ENCODE results near the gene SPINT1.
"Not testable (repeated sequence)": the region's sequence is repeated elsewhere in the genome, so short reads cannot be mapped to it uniquely, and the experiment has no call there.

The SPINT1 gene

GRCh38 chr15:40859206-40859851 is 15.5 kb downstream of the SPINT1 start:
- DNase-seq (ENCODE audit: low read depth in 2 of 2), result peak; percentile 57 to 72

GRCh38 chr15:40861147-40861546 is 17.3 kb downstream of the SPINT1 start:
- DNase-seq (ENCODE audit: low read depth in 2 of 2), result not testable (repeated sequence)

DNA sequence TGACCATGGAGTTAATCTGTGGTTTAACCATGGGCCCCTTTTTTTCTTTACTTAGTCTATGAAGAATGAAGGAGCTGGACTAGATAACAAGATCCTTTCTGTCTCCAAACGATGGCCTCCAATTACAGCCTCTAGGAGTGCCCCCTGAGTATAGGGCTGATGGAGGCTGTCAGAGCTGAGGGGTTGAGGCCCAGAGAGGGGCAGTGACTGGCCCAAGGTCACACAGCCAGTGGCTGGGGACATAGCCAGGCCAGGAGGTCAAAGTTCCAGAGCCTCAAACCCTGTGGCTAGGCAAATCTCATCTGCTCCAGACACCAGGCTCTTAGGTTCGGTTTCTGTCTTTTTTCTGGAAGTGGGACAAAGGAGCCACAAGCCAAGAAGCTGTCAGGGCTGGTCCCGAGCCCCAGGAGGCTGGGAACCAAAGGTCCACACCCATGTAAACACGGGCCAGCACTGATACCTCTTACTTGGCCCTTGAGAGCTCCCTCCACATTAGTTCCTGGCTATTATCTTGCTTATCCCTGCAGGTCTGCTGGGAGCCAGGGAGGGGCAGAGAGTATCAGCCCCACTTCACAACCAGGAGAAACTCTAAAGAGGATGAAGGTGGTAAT is 19.9 kb downstream of the SPINT1 start:
- DNase-seq (ENCODE audit: low read depth in 2 of 2), result no peak

DNA sequence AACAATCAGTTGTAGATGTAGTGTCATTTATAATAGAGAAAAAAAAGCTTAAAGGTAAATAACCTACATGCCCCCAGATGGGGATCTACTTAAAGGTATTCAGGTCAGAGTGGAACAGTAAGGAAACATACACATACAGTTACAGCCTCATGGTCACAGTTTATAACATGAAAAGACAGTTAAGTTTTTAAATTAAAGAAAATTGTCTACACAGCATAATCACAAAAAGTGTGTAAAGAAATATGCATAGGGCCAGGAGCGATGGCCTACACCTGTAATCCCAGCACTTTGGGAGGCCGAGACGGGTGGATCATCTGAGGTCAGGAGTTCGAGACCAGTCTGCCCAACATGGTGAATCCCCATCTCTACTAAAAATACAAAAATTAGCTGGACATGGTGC is 23.4 kb downstream of the SPINT1 start:
- no peak for DNase-seq (ENCODE audit: low read depth in 2 of 2)

DNA sequence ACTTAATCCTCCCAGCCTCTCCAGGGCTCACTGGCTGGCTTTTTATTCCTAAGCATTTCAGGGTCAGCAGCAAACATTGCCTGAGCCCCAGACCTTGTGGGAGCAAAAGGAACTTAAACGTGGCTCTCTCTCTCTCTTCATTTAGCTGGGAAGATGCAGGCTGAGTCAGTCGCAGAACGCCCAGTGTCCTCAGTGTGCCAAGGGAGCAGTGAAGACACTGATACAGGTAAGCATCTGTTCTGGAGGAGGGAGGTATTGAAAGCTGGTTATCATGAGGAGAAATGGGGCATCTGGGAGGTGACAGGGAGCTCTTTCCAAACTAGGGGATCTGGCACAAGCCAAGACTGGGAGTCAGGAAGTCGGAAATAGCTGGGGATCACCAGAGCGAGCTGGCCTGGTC is 25.8 kb downstream of the SPINT1 start:
- DNase-seq (ENCODE audit: low read depth in 2 of 2), result no peak

GRCh38 chr15:40870716-40871115 is 26.9 kb downstream of the SPINT1 start:
- no peak for DNase-seq (ENCODE audit: low read depth in 2 of 2)

DNA sequence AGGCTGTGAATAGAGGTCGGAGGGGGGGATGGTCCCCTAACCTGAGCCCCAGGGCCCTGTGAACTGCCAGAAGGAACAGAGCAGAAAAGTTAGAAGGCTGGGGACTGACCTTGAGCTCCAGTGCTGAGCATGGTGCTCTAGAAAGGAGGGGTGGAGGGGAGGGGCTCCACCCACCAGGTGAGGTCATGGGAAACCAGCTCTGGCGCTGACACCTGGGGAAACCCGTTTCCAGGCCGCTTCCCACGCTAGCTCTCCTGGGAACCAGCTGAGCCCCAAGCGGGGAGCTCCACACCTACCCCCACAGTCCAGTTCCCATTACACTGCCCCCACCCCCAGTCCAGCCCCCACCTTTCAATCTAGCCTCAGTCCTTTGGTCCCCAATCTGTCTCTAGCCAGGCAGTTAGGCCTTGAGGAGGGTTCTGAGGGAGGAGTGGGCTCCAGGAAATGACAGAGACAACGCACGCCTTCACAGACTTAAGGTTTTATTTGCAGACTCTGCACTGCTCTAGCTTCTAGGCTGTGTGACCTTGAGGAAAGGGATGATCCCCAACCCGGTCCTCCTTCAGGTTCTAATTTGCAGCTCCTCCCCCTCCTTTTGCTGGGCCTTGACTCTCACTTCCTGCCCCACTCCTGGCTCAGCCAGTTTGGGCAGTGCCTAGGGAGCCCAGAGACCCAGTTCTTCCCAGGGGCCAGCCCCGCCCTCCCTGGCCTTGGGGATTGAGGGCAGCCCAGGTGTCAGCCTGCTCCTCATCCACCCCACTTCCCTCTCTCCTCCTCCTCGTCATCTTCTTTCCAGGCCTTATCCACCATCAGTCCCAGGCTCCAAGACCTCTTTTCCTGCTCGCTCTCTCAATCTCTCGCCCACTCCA is 28.1 kb downstream of the SPINT1 start:
- DNase-seq (ENCODE audit: low read depth in 2 of 2), result no peak

GRCh38 chr15:40872791-40873693 is 29.2 kb downstream of the SPINT1 start:
- no peak for DNase-seq (ENCODE audit: low read depth in 2 of 2)

DNA sequence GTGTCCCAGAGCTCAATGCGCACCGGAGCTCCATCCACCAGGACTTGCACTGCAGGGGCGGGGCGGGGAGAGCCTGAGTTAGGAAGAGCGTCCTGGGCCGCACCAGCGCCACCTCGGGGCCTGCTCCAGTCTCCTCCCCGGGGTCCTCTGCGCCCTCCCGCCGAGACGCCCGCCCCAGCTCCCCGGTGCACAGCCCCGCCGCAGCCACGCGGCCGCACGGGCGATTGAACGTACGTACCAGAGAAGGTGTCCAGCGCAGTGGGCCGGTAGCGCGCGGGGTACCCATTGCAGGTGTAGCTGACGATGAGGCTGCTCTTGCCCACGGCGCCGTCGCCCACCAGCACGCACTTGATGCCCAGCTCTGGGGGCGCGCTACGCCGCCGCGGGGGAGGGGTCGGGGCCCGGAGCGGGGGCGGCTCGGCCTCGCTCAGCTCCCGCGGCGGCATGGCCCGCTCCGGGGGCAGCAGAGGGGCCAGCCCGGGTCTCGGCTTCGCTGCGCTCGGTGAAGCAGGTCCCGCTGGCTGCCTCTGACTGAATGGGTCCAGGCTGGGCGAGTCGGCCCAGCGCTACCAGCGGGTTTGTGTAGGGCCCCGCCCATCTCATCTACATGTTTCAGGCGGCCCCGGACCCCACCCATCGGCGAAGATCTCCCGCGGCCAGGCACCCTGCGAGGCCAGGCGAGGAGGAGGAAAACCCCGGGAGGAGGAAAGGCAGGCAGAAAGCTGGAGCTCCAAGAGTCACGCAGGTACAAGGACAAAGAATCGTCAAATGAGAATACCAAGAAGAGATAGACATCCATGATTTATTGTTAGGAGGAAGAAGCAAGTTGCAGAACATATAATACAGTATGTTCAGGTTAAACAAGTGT is 30.1 kb downstream of the SPINT1 start, which contains the start of gene RHOV:
TSS of gene RHOV (minus strand) at position 541 of the 868 bp plus-strand sequence. CDS start at position 446, 95 bp downstream.
- peak in 1 of 2 donors; percentile 21 for DNase-seq (ENCODE audit: low read depth in 2 of 2)

DNA sequence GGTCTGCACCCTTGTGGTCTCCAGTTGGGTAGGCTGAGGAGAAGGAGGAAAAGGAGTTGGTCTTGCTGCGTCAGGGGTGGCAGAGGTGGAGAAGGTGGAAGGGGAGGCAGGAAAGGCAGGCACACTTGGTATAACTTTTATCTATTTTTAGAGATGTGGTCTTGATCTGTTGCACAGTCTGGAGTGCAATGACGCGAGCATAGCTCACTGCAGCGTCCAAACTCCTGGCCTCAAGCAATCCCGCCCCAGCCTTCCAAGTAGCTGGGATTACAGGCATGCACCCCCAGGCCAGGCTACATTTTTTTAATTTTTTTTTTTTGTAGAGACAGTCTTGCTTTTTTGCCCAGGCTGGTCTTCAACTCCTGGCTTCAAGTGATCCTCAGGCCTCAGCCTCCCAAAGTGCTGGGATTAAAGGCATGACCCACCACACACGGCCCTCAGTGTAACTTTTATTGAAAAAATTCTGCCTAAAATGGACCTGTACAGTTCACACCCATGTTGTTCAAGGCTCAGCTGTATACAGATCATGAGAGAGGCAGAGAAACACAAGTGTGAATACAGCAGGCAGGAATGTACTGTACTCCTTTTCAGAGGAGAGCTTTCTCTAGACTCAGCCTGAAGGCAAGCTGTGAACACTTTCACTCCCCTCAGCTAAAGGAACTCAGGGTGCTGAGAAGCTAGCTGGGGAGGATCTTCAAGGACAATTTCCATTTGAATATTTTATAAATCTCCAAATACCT is 32.3 kb downstream of the SPINT1 start:
- no peak for DNase-seq (ENCODE audit: low read depth in 2 of 2)

- DNase-seq (ENCODE audit: low read depth in 2 of 2), result no peak
These were observed 33.8 kb downstream of the SPINT1 start for GRCh38 chr15:40877694-40878093.

DNA sequence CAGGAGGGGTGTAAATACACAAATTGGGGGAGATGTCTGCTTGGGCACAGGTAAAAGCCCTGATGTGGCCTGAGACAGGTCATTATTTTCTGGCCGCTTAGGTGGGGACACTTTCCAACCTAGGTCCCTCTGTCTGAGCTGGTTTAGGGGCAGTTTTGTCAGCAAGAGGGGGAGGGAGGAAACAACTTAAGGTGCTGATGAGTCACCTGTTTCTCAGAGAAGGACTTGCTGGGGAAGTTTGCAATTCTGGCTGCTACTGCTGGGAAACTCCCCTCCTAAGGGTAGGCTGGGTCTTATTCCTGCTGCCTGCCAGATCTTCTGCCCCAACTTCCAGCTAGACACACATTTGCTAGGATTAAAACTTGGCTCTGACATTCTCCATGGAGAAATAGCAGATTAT is 34.9 kb downstream of the SPINT1 start:
- no peak for DNase-seq (ENCODE audit: low read depth in 2 of 2)

- DNase-seq (ENCODE audit: low read depth in 2 of 2), result no peak
These were observed 35.8 kb downstream of the SPINT1 start for GRCh38 chr15:40879609-40880008.

DNA sequence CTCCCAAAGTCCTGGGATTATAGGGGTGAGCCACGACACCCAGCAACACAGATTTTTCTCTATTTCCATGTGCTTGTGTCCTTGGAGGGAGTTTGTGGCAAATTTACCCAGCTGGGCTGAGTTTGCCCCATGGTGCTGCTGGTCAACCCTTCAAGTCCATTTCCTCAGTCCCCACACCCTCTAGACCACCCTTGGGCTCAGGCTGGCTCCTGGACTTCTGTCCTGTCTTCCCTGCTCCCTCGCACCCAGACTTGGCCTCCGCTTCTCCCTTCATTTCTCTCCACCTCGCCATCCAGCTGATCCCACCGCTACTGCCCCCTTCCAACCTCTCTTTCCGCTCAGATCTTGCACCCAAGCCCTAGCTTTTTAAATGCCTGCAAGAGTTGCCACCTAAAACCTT is 37.5 kb downstream of the SPINT1 start:
- DNase-seq (ENCODE audit: low read depth in 2 of 2), result no peak

DNA sequence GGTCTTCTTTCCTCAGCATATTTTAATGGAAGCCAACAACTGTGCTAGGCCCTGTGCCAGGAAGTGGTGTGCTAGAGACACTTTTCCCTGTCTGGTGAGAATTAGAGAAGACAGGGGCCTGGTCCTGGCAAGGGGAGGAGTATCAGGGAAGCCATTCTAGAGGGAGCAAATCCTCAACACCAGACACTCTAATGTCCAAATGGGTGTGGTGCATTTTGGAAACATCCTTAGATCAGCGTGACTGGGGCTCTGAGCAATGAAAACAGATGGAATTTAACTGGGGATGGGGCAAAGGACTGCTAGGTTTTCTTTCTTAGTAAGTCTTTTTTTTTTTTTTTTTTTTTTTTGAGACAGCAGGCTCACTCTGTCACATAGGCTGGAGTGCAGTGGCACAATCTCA is 42.7 kb downstream of the SPINT1 start:
- no peak for DNase-seq (ENCODE audit: low read depth in 2 of 2)

GRCh38 chr15:40889112-40889511 is 45.3 kb downstream of the SPINT1 start:
- DNase-seq (ENCODE audit: low read depth in 2 of 2), result no peak

DNA sequence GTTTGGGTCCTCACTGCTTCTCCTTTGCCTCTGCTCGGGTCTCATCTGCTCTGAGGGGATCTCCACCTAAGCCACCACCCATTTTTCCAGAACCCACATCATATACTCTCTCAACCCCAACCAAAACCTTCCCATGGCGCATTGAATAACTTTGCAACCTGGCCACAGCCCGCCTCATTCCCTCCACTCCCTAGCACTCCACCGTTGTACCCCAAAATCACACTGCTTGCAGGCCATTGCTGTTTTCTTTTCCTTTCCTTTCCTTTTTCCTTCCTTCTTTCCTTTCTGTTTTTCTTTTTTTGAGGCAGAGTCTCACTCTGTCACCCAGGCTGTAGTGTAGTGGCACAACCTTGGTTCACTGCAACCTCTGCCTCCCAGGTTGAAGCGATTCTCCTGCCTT is 47.3 kb downstream of the SPINT1 start:
- DNase-seq (ENCODE audit: low read depth in 2 of 2), result no peak

DNA sequence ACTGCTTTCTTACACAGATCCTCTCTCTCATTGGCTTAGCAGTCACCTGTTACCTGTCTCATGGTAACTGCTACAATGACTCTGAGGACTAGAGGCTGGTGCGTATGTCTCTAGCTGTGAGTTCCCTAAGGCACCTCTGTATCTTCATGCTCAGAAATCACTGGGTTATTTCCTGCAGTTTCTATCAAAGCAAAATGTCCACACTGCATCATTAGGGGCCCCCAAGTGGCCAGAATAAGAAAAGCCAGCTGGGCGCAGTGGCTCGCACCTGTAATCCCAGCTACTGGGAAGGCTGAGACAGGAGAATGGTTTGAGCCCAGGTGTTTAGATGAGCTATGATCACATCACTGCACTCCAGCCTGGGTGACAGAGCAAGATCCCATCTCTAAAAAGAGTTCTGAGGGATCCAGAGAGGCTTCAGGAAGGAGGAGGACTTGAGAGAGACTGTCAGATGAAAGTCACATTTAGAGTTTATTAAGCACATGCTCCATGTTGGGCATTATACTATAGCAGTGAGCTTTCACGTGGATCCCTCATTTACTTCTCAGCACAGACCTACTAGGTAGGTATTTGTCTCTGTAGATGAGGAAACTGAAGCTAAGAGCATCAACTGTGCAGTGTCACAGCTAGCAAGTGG is 48.1 kb downstream of the SPINT1 start:
- DNase-seq (ENCODE audit: low read depth in 2 of 2), result no peak

GRCh38 chr15:40892447-40893012 is 48.7 kb downstream of the SPINT1 start:
- DNase-seq (ENCODE audit: low read depth in 2 of 2), result no peak

Measured in stimulated activated CD8-positive, alpha-beta memory T cell treated with anti-CD3 and anti-CD28 coated beads, Interleukin-7, amount 100 ng/mL, for 1 hour (primary cell).